K562 (cell line): ENCODE data around the gene TRIM13. TPM values are rescaled to one million over a fixed set of nuclear protein-coding genes. Genes with fewer than 3 reads are reported as not detected.

ENCODE experiments used
- ILF3 ChIP-seq: fragments of 450-650 bp; IDR thresholded peaks from 2 replicates; pipeline ENCODE4 v1.6.1; 2018; ENCODE audit warnings: antibody characterized with exemption, mild to moderate bottlenecking, moderate library complexity, borderline replicate concordance
- MYBL2 ChIP-seq, 2 experiments: fragments of 450-650 bp in 1 of 2; sonication (generic) in 1 of 2; formaldehyde crosslinking in 1 of 2; IDR thresholded peaks; 2 replicates each; pipeline versions ENCODE4 v1.6.1 to v1.8.1; 2017 to 2022; ENCODE audit warnings: borderline replicate concordance in 1 of 2, inconsistent platforms in 1 of 2, low read depth in 1 of 2, mild to moderate bottlenecking in 1 of 2, missing genetic modification reagents in 1 of 2, moderate library complexity in 1 of 2
- NFE2 ChIP-seq: IDR thresholded peaks from 2 replicates; pipeline ENCODE4 v1.6.1; 2014; ENCODE audit warnings: antibody characterized with exemption, low read depth
- NR2C2 ChIP-seq, 2 experiments: fragments of 200-800 bp in 1 of 2; sonication (Bioruptor generic) in 1 of 2; sonication (generic) in 1 of 2; formaldehyde crosslinking in 1 of 2; IDR thresholded peaks; 2 replicates each; pipeline versions ENCODE4 v1.6.1 to v1.8.0; 2016 to 2022; ENCODE audit warnings: mild to moderate bottlenecking in 1 of 2, missing compliant biosample characterization in 1 of 2, missing genetic modification characterization in 1 of 2, missing genetic modification reagents in 1 of 2
- TAF1 ChIP-seq: IDR thresholded peaks from 2 replicates; pipeline ENCODE4 v1.6.1; 2011; ENCODE audit warnings: mild to moderate bottlenecking, low read length, moderate library complexity; ENCODE audit not compliant: insufficient read depth, control insufficient read depth, severe bottlenecking; ENCODE audit errors: extremely low read depth
- ZBTB17 ChIP-seq: fragments of 450-650 bp; formaldehyde crosslinking; IDR thresholded peaks from 2 replicates; pipeline ENCODE4 v1.4.0; 2020; ENCODE audit warnings: mild to moderate bottlenecking
- ZC3H11A ChIP-seq: IDR thresholded peaks from 2 replicates; pipeline ENCODE4 v1.6.1; 2012; ENCODE audit warnings: low read depth, low read length, improper control_type of control experiment
- ZNF75A ChIP-seq: fragments of 450-650 bp; formaldehyde crosslinking; IDR thresholded peaks from 2 replicates; pipeline ENCODE4 v1.4.0; 2020; ENCODE audit warnings: mild to moderate bottlenecking
- polyA plus RNA-seq, 8 experiments: library from polyadenylated mRNA; depleted of rRNA in 4 of 8; stranded (reverse) in 5 of 8; unstranded in 3 of 8; fragments of >200 nt; fragmentation: Nextera tagmentation in 2 of 8; fragmentation: Illumina TruSeq in 1 of 8; extraction: Ambion mirVana in 2 of 8; extraction: Trizol in 1 of 8; gene quantifications; 2 replicates each; pipeline versions ENCODE4 v1.2.1 to v1.2.3, GENCODE V29; 2011 to 2014; ENCODE audit warnings: inconsistent platforms in 1 of 8, missing spikeins in 1 of 8
- total RNA-seq, 7 experiments: library from RNA; depleted of rRNA in 6 of 7; stranded (reverse); fragments of >200 nt in 6 of 7; fragmentation: Illumina TruSeq in 2 of 7; extraction: Trizol in 2 of 7; gene quantifications; 2 replicates each; pipeline versions ENCODE4 v1.2.1 to v1.2.3, GENCODE V29; 2011 to 2021; ENCODE audit warnings: low replicate concordance in 1 of 7
- TF ChIP-seq, protein P1 (sequence below): fragments of 450-650 bp; IDR thresholded peaks from 2 replicates; pipeline ENCODE4 v1.6.1; 2016; ENCODE audit warnings: mild to moderate bottlenecking, moderate library complexity
- TF ChIP-seq, protein P2 (sequence below): IDR thresholded peaks from 2 replicates; pipeline ENCODE4 v1.6.1; 2011; ENCODE audit not compliant: insufficient read length; ENCODE audit errors: extremely low read depth
- TF ChIP-seq, protein P3 (sequence below): IDR thresholded peaks from 2 replicates; pipeline ENCODE4 v1.6.1; 2014; ENCODE audit warnings: antibody characterized with exemption
- TF ChIP-seq, protein P4 (sequence below): fragments of 250-450 bp; sonication (Bioruptor Pico); IDR thresholded peaks from 2 replicates; pipeline ENCODE4 v1.8.0; 2021; ENCODE audit warnings: moderate library complexity, mild to moderate bottlenecking, inconsistent platforms

Gene TRIM13
- total and polyA plus RNA-seq, 9 of the 15 experiments (the other 6 are each of a cell fraction or from before 2014, with no cell fraction given), result 12.1 to 30.6 (median 17.8) TPM

DNA sequence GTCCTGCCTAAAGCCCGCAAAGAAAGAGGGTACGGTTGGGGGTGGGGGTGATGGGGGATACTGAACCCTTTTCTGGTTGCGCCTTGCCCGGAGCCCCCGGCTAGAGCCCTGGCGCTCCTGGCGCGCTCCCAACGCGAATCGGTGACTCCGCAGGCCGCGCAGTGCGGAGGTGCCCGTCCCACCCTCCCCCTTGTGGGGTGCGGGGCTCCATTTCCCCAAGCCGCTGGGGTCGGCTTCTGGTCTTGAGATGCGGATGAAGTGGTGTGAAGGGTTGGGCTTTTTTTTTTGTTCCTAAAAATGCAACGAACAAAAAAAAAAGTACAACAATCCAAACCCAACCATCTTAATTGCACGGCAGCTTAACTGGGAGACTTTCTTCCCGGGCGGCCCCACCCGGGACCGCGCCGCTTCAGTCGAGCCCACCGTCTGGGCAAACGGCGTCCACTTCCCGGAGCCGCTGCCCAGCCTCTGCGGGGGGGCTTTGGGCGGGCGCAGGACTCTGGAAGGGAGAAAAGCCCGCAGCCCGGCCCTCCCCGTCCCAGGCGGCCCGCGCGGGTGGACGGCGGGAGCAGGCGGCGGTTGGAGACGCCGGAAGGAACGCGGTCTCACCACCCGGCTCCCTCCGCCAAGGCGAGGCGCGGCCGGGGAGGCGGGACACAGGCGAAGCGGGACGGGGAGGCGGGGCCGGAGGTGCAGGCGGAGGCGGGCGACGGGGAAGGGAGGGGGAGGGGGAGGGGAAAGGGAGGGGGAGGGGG is 504 bp upstream of the TRIM13 start (continued):
- TF ChIP-seq, protein P1, sequence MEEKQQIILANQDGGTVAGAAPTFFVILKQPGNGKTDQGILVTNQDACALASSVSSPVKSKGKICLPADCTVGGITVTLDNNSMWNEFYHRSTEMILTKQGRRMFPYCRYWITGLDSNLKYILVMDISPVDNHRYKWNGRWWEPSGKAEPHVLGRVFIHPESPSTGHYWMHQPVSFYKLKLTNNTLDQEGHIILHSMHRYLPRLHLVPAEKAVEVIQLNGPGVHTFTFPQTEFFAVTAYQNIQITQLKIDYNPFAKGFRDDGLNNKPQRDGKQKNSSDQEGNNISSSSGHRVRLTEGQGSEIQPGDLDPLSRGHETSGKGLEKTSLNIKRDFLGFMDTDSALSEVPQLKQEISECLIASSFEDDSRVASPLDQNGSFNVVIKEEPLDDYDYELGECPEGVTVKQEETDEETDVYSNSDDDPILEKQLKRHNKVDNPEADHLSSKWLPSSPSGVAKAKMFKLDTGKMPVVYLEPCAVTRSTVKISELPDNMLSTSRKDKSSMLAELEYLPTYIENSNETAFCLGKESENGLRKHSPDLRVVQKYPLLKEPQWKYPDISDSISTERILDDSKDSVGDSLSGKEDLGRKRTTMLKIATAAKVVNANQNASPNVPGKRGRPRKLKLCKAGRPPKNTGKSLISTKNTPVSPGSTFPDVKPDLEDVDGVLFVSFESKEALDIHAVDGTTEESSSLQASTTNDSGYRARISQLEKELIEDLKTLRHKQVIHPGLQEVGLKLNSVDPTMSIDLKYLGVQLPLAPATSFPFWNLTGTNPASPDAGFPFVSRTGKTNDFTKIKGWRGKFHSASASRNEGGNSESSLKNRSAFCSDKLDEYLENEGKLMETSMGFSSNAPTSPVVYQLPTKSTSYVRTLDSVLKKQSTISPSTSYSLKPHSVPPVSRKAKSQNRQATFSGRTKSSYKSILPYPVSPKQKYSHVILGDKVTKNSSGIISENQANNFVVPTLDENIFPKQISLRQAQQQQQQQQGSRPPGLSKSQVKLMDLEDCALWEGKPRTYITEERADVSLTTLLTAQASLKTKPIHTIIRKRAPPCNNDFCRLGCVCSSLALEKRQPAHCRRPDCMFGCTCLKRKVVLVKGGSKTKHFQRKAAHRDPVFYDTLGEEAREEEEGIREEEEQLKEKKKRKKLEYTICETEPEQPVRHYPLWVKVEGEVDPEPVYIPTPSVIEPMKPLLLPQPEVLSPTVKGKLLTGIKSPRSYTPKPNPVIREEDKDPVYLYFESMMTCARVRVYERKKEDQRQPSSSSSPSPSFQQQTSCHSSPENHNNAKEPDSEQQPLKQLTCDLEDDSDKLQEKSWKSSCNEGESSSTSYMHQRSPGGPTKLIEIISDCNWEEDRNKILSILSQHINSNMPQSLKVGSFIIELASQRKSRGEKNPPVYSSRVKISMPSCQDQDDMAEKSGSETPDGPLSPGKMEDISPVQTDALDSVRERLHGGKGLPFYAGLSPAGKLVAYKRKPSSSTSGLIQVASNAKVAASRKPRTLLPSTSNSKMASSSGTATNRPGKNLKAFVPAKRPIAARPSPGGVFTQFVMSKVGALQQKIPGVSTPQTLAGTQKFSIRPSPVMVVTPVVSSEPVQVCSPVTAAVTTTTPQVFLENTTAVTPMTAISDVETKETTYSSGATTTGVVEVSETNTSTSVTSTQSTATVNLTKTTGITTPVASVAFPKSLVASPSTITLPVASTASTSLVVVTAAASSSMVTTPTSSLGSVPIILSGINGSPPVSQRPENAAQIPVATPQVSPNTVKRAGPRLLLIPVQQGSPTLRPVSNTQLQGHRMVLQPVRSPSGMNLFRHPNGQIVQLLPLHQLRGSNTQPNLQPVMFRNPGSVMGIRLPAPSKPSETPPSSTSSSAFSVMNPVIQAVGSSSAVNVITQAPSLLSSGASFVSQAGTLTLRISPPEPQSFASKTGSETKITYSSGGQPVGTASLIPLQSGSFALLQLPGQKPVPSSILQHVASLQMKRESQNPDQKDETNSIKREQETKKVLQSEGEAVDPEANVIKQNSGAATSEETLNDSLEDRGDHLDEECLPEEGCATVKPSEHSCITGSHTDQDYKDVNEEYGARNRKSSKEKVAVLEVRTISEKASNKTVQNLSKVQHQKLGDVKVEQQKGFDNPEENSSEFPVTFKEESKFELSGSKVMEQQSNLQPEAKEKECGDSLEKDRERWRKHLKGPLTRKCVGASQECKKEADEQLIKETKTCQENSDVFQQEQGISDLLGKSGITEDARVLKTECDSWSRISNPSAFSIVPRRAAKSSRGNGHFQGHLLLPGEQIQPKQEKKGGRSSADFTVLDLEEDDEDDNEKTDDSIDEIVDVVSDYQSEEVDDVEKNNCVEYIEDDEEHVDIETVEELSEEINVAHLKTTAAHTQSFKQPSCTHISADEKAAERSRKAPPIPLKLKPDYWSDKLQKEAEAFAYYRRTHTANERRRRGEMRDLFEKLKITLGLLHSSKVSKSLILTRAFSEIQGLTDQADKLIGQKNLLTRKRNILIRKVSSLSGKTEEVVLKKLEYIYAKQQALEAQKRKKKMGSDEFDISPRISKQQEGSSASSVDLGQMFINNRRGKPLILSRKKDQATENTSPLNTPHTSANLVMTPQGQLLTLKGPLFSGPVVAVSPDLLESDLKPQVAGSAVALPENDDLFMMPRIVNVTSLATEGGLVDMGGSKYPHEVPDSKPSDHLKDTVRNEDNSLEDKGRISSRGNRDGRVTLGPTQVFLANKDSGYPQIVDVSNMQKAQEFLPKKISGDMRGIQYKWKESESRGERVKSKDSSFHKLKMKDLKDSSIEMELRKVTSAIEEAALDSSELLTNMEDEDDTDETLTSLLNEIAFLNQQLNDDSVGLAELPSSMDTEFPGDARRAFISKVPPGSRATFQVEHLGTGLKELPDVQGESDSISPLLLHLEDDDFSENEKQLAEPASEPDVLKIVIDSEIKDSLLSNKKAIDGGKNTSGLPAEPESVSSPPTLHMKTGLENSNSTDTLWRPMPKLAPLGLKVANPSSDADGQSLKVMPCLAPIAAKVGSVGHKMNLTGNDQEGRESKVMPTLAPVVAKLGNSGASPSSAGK, result peak; percentile 39; the same call in 1 of the 2 replicates
- no peak for TF ChIP-seq ILF3
- TF ChIP-seq MYBL2 (IDR thresholded peaks at IDR 0.05; ENCODE audit: low read depth), result no peak
- TF ChIP-seq MYBL2 (CRISPR knock-in tag; IDR thresholded peaks at IDR 0.05; ENCODE audit: borderline replicate concordance), result no peak
- TF ChIP-seq ZNF75A (CRISPR knock-in tag), result no peak
- TF ChIP-seq NFE2, result no peak
- no peak for TF ChIP-seq ZC3H11A
- TF ChIP-seq NR2C2 (CRISPR knock-in tag; IDR thresholded peaks at IDR 0.05), result no peak
- TF ChIP-seq NR2C2 (tag; IDR thresholded peaks at IDR 0.05), result peak; percentile 28; the same call in 1 of the 2 replicates
- TF ChIP-seq TAF1, result peak; percentile 81
- TF ChIP-seq, protein P2, sequence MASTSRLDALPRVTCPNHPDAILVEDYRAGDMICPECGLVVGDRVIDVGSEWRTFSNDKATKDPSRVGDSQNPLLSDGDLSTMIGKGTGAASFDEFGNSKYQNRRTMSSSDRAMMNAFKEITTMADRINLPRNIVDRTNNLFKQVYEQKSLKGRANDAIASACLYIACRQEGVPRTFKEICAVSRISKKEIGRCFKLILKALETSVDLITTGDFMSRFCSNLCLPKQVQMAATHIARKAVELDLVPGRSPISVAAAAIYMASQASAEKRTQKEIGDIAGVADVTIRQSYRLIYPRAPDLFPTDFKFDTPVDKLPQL, result no peak
- TF ChIP-seq ZBTB17 (CRISPR knock-in tag), result 0 out of 2 replicates have a peak, but pooled peaks have one; percentile 19
- TF ChIP-seq, protein P3, sequence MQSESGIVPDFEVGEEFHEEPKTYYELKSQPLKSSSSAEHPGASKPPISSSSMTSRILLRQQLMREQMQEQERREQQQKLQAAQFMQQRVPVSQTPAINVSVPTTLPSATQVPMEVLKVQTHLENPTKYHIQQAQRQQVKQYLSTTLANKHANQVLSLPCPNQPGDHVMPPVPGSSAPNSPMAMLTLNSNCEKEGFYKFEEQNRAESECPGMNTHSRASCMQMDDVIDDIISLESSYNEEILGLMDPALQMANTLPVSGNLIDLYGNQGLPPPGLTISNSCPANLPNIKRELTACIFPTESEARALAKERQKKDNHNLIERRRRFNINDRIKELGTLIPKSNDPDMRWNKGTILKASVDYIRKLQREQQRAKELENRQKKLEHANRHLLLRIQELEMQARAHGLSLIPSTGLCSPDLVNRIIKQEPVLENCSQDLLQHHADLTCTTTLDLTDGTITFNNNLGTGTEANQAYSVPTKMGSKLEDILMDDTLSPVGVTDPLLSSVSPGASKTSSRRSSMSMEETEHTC, result no peak
- TF ChIP-seq, protein P4, sequence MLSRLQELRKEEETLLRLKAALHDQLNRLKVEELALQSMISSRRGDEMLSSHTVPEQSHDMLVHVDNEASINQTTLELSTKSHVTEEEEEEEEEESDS, result no peak
